CD8-positive, alpha-beta memory T cell (primary cell): ENCODE results near the gene IFT22. TPM values are rescaled to one million over a fixed set of nuclear protein-coding genes. Genes with fewer than 3 reads are reported as not detected.
"Not testable (repeated sequence)": the region's sequence is repeated elsewhere in the genome, so short reads cannot be mapped to it uniquely, and the experiment has no call there.

Experiments used
- CTCF ChIA-PET: fragments of 350-600 bp; sonication (Branson Sonifier 250); formaldehyde crosslinking; loops from one replicate; lab custom pipeline; 2021; ENCODE audit warnings: antibody characterized with exemption; lab: Charles Lee
- POLR2A ChIA-PET: fragments of 350-600 bp; sonication (Branson Sonifier 250); formaldehyde crosslinking; loops from one replicate; lab custom pipeline; 2021; ENCODE audit warnings: antibody characterized with exemption; lab: Charles Lee
- DNase-seq, 5 donors: peaks; one replicate each; pipeline versions ENCODE4 v3.0.0 to v3.0.0-alpha.2; 2020 to 2022; ENCODE audit warnings: mixed read lengths in 1 of 5
- H3K27ac ChIP-seq: one replicate; pipeline ENCODE4 v1.7.0; 2013; ENCODE audit warnings: low read depth, mild to moderate bottlenecking, low read length, moderate library complexity
- H3K27me3 ChIP-seq: 2 replicates; pipeline ENCODE4 v1.7.0; 2013; ENCODE audit warnings: low read length, mild to moderate bottlenecking; ENCODE audit not compliant: insufficient read depth, poor library complexity, severe bottlenecking
- H3K36me3 ChIP-seq: 2 replicates; pipeline ENCODE4 v1.7.0; 2013; ENCODE audit warnings: mild to moderate bottlenecking, low read length, moderate library complexity; ENCODE audit not compliant: insufficient read depth
- H3K4me1 ChIP-seq: 2 replicates; pipeline ENCODE4 v1.7.0; 2013; ENCODE audit warnings: mild to moderate bottlenecking, low read length, moderate library complexity; ENCODE audit not compliant: insufficient read depth
- H3K4me3 ChIP-seq: 2 replicates; pipeline ENCODE4 v1.7.0; 2013; ENCODE audit warnings: mild to moderate bottlenecking, low read length
- H3K9me3 ChIP-seq: 2 replicates; pipeline ENCODE4 v1.7.0; 2013; ENCODE audit warnings: mild to moderate bottlenecking, low read length
- H3K27ac Mint-ChIP-seq, 8 donors: one replicate each; pipeline ENCODE4 v1.8.0; 2020 to 2021; ENCODE audit warnings: mixed read lengths in 8 of 8, mild to moderate bottlenecking in 6 of 8, inconsistent platforms in 3 of 8, moderate library complexity in 3 of 8
- H3K27me3 Mint-ChIP-seq, 2 donors: one replicate each; pipeline ENCODE4 v1.8.0; 2020 to 2021; ENCODE audit warnings: mixed read lengths in 2 of 2, mild to moderate bottlenecking in 1 of 2, moderate library complexity in 1 of 2
- H3K36me3 Mint-ChIP-seq, 3 donors: one replicate each; pipeline ENCODE4 v1.8.0; 2020 to 2021; ENCODE audit warnings: mixed read lengths in 3 of 3, inconsistent platforms in 1 of 3, mild to moderate bottlenecking in 1 of 3
- H3K4me1 Mint-ChIP-seq, 3 donors: one replicate each; pipeline ENCODE4 v1.8.0; 2020 to 2021; ENCODE audit warnings: mixed read lengths in 3 of 3, inconsistent platforms in 1 of 3, mild to moderate bottlenecking in 1 of 3
- H3K4me3 Mint-ChIP-seq, 7 donors: one replicate each; pipeline ENCODE4 v1.8.0; 2020 to 2021; ENCODE audit warnings: mixed read lengths in 7 of 7, mild to moderate bottlenecking in 6 of 7, moderate library complexity in 4 of 7, inconsistent platforms in 2 of 7
- H3K9me3 Mint-ChIP-seq, 5 donors: one replicate each; pipeline ENCODE4 v1.8.0; 2020 to 2022; ENCODE audit warnings: mixed read lengths in 5 of 5, mild to moderate bottlenecking in 3 of 5, moderate library complexity in 2 of 5, inconsistent platforms in 1 of 5
- polyA plus RNA-seq: library from polyadenylated mRNA; unstranded; fragments of 300-500 nt; fragmentation: Illumina TruSeq; gene quantifications from one replicate; pipeline ENCODE4 v1.2.3, GENCODE V29; 2021
- total RNA-seq, 2 experiments: library from RNA; stranded (reverse); gene quantifications; one replicate each; pipeline ENCODE4 v1.2.3, GENCODE V29; 2021

Gene IFT22
- total and polyA plus RNA-seq, 3 experiments from 2014 or later = 7.9 to 13.4 (median 13.3) TPM

- peaks cover 41 to 52% of the 10 kb centered on the region in 2 donors for H3K27me3 Mint-ChIP-seq
- peaks cover 0 to 2% (median 0%) of the 10 kb centered on the region in 3 donors for H3K36me3 Mint-ChIP-seq
- no peak for DNase-seq
- H3K4me1 Mint-ChIP-seq = peaks cover 12 to 14% (median 13%) of the 10 kb centered on the region in 3 donors
- H3K4me1 ChIP-seq = no peaks in the 10 kb centered on the region
- H3K27ac Mint-ChIP-seq = no peak overlapping the region
- peaks cover 0 to 4% (median 0%) of the 10 kb centered on the region in 5 donors for H3K9me3 Mint-ChIP-seq
- H3K27ac ChIP-seq = no peak overlapping the region
- H3K4me3 Mint-ChIP-seq = no peak overlapping the region
- H3K9me3 ChIP-seq = no peaks in the 10 kb centered on the region
- peaks cover 15% of the 10 kb centered on the region for H3K27me3 ChIP-seq
- POLR2A ChIA-PET = no interaction called here
- CTCF ChIA-PET = interaction anchor here (1.6 kb wide), 1 partner anchor 12 kb away, joined by 7 read pairs; no protein-coding TSS in a partner anchor
- H3K4me3 ChIP-seq = no peak overlapping the region
- no peaks in the 10 kb centered on the region for H3K36me3 ChIP-seq
Measured at GRCh38 chr7:101294039-101294831, 27.4 kb downstream of the IFT22 start.

DNA sequence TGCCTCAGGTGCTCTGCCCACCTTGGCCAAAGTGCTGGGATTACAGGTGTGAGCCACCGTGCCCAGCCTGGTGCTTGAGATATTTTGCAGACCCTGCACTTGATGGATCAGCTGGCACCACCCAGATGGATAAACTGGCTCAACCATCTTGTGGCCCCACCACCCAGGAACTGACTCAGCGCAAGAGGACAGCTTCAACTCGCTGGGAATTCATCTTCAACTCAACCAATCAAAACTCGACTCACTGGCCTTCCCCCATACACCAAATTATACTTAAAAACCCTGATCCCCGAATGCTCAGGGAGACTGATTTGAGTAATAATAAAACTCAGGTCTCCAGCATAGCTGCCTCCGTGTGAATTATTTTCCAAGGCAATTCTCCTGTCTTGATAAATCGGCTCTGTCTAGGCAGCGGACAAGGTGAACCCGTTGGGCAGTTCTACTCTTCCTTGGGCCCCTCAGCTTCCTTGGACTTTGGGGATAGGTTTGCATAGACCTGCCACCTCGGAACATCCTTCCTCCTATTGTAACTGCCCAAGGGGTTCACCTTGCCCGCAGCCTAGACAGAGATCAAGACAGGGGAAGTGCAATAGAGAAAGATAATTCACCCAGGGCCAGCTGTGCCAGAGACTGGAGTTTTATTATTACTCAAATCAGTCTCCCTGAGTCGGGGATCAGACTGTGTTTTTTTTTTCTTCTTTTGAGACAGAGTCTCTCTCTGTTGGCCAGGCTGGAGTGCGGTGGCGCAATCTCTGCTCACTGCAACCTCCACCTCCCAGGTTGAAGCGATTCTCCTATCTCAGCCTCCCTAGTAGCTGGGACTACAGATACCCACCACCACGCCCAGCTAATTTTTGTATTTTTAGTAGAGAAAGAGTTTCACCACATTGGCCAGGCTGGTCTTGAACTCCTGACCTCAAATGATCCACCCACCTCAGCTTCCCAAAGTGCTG, 28.3 kb downstream of the IFT22 start:
- H3K4me3 ChIP-seq, H3K4me3 Mint-ChIP-seq, POLR2A ChIA-PET, H3K4me1 ChIP-seq, H3K9me3 ChIP-seq, H3K36me3 ChIP-seq, H3K27ac Mint-ChIP-seq, H3K36me3 Mint-ChIP-seq, H3K27ac ChIP-seq, DNase-seq, H3K9me3 Mint-ChIP-seq: not testable (repeated sequence)
- peaks cover 10% of the 10 kb centered on the region for H3K27me3 ChIP-seq
- Mint-ChIP-seq H3K27me3 (peaks cover 35 to 50% of the 10 kb centered on the region in 2 donors), H3K4me1 (peaks cover 12 to 14% (median 13%) of the 10 kb centered on the region in 3 donors)
- CTCF ChIA-PET = interaction anchor here (1.6 kb wide), 1 partner anchor 11 kb away, joined by 7 read pairs; no protein-coding TSS in a partner anchor

GRCh38 chr7:101292566-101292965, 29.0 kb downstream of the IFT22 start:
- peaks cover 12 to 14% (median 13%) of the 10 kb centered on the region in 3 donors for H3K4me1 Mint-ChIP-seq
- H3K4me3 ChIP-seq, H3K36me3 Mint-ChIP-seq, H3K9me3 ChIP-seq, H3K27ac Mint-ChIP-seq, DNase-seq, H3K27me3 ChIP-seq, H3K36me3 ChIP-seq, H3K4me1 ChIP-seq, H3K27ac ChIP-seq, POLR2A ChIA-PET, H3K9me3 Mint-ChIP-seq, H3K4me3 Mint-ChIP-seq: not testable (repeated sequence)
- H3K27me3 Mint-ChIP-seq = peaks cover 30 to 44% of the 10 kb centered on the region in 2 donors
- CTCF ChIA-PET = interaction anchor here (1.6 to 2.8 kb wide), 2 partner anchors 10 kb away, joined by 7 to 11 read pairs; no protein-coding TSS in a partner anchor

DNA sequence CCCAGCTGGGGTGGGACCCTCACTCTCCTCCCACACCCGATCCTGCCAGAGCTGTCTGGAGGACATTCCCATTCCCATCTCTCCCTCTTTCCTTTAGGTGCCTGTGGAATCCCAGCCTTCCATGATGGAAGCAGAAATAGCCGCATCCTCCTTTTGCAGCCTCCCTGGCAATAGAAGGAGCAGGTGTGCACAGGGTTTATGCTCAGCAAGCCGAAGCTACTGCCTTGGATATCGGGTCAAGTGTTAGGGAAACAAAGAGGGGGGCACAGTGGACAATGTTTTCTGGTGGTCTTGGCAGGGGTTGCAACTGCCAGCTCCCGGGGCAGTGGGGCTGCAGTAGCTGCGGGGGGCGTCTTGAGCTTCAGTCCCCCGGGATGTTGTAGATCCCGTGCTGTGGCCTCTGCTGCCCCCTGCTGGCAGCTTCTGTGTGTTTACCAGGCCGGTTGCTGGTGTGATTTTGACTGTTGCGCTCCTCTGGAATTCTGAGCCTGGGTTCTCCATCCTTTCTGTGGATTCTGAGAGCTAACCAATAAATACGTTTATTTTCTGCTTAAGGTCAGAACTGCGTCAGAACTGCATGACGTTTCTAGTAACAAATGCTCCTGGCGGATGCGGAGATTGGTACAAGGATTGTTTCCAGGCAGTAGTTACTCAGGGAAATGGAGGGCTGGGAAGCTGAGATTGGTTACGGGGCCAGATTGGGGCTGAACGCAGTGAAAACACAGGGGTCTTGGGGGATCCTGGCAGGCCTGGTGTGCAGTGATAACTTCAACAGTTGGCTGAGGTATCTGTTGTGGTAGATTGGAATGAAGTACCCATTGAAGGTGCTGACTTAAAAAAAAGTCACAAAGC, 31.2 kb downstream of the IFT22 start:
- POLR2A ChIA-PET, H3K36me3 Mint-ChIP-seq, H3K9me3 Mint-ChIP-seq, H3K4me3 ChIP-seq, H3K27ac ChIP-seq, H3K9me3 ChIP-seq, H3K27me3 ChIP-seq, H3K36me3 ChIP-seq, H3K4me1 ChIP-seq: not testable (repeated sequence)
- Mint-ChIP-seq H3K4me3 (peak overlapping the region in 2 of 7 donors; percentile 20 to 48), H3K27ac (peak overlapping the region in 1 of 8 donors; percentile 23), H3K27me3 (peaks cover 17 to 34% of the 10 kb centered on the region in 2 donors), H3K4me1 (peaks cover 12 to 18% (median 14%) of the 10 kb centered on the region in 3 donors)
- peak; percentile 36 to 75 (median 58) for DNase-seq
- CTCF ChIA-PET = interaction anchor here (0.7 to 2.8 kb wide), 14 partner anchors 8 to 1314 kb away, joined by 3 to 11 read pairs (median 4); partner anchors contain the start of gene AZGP1

- CTCF ChIA-PET = interaction anchor here (0.7 to 2.8 kb wide), 9 partner anchors 7 to 1314 kb away, joined by 3 to 11 read pairs (median 4); partner anchors contain the start of gene AZGP1
- H3K4me3 ChIP-seq, POLR2A ChIA-PET, DNase-seq, H3K36me3 Mint-ChIP-seq, H3K9me3 ChIP-seq, H3K36me3 ChIP-seq, H3K27ac ChIP-seq, H3K27me3 ChIP-seq, H3K9me3 Mint-ChIP-seq, H3K4me1 ChIP-seq: not testable (repeated sequence)
- H3K27me3 Mint-ChIP-seq = peaks cover 14 to 29% of the 10 kb centered on the region in 2 donors
- H3K4me3 Mint-ChIP-seq = peak overlapping the region in 1 of 7 donors; percentile 48
- peak overlapping the region in 1 of 8 donors; percentile 22 for H3K27ac Mint-ChIP-seq
- H3K4me1 Mint-ChIP-seq = peaks cover 12 to 18% (median 14%) of the 10 kb centered on the region in 3 donors
Measured at GRCh38 chr7:101289687-101290086, 31.9 kb downstream of the IFT22 start.

GRCh38 chr7:101288439-101288838, 33.2 kb downstream of the IFT22 start:
- H3K36me3 ChIP-seq = no peaks in the 10 kb centered on the region
- Mint-ChIP-seq H3K36me3 (no peaks in the 10 kb centered on the region), H3K4me1 (peaks cover 12 to 18% (median 14%) of the 10 kb centered on the region in 3 donors), H3K27me3 (peaks cover 10 to 17% of the 10 kb centered on the region in 2 donors), H3K9me3 (no peaks in the 10 kb centered on the region), H3K4me3 (no peak overlapping the region), H3K27ac (no peak overlapping the region)
- POLR2A ChIA-PET = no interaction called here
- H3K9me3 ChIP-seq = no peaks in the 10 kb centered on the region
- no peak for DNase-seq
- H3K27me3 ChIP-seq = peaks cover 6% of the 10 kb centered on the region
- no peaks in the 10 kb centered on the region for H3K4me1 ChIP-seq
- no peak overlapping the region for H3K27ac ChIP-seq
- no peak overlapping the region for H3K4me3 ChIP-seq
- CTCF ChIA-PET = no interaction called here

DNA sequence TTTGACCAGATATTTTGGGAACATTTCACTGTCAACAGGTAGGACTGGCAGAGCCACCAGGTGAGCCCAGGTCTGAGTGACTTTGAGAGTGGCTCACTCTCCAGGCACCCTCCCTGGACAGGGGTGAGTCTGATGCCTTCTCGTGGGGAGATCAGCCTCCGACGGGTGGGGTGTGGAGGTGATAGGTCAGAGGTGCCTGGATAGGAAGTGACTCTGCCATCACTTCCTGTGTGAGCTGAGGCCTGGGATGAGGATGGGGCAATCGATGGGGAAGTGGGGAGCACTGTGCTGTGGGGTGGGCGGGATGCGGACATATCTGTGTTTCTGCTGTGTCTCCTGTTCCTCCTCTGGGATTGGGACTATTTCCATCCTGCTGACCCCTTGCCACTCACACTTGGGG, 34.6 kb downstream of the IFT22 start:
- Histone ChIP-seq H3K27ac (no peak overlapping the region), H3K4me3 (no peak overlapping the region), H3K27me3 (peaks cover 3% of the 10 kb centered on the region), H3K9me3 (no peaks in the 10 kb centered on the region), H3K36me3 (no peaks in the 10 kb centered on the region), H3K4me1 (peaks cover 3% of the 10 kb centered on the region)
- Mint-ChIP-seq H3K4me1 (peaks cover 21 to 23% (median 22%) of the 10 kb centered on the region in 3 donors), H3K9me3 (no peaks in the 10 kb centered on the region), H3K27me3 (peaks cover 7 to 9% of the 10 kb centered on the region in 2 donors), H3K4me3 (no peak overlapping the region), H3K36me3 (no peaks in the 10 kb centered on the region), H3K27ac (no peak overlapping the region)
- DNase-seq = no peak
- ChIA-PET POLR2A (no interaction called here), CTCF (no interaction called here)
